B cell (primary cell): ENCODE results near the gene NUPR1. TPM values are rescaled to one million over a fixed set of nuclear protein-coding genes. Genes with fewer than 3 reads are reported as not detected.

Source experiments
- ATAC-seq: fragments of 200-7000 bp; cut with Tn5 transposase; one replicate; pipeline ENCODE4 v1.10.0; 2021; ENCODE audit warnings: low read depth, mild to moderate bottlenecking, moderate number of reproducible peaks, moderate library complexity
- CTCF ChIA-PET: fragments of 350-600 bp; sonication (Branson Sonifier 250); formaldehyde crosslinking; loops from one replicate; lab custom pipeline; 2021; ENCODE audit warnings: antibody characterized with exemption, inconsistent platforms; lab: Charles Lee
- POLR2A ChIA-PET: fragments of 350-600 bp; sonication (Branson Sonifier 250); formaldehyde crosslinking; loops from one replicate; lab custom pipeline; 2021; ENCODE audit warnings: antibody characterized with exemption; lab: Charles Lee
- DNase-seq: peaks from one replicate; pipeline ENCODE4 v3.0.0; 2013
- H2AFZ ChIP-seq: 2 replicates; pipeline ENCODE4 v1.6.1; 2012; ENCODE audit warnings: mild to moderate bottlenecking, low read depth, low read length; ENCODE audit not compliant: insufficient read depth, poor library complexity, severe bottlenecking
- H3K27ac ChIP-seq, 2 donors: 1 replicate in 1 of 2; 2 replicates in 1 of 2; pipeline ENCODE4 v1.5.1; 2012 to 2013; ENCODE audit warnings: low read length in 2 of 2, mild to moderate bottlenecking in 2 of 2, moderate library complexity in 1 of 2
- H3K27me3 ChIP-seq, 4 experiments: fragments of 200-600 bp in 1 of 4; sonication (generic) in 1 of 4; replicated peaks in 1 of 4; 1 replicate in 2 of 4; 2 replicates in 2 of 4; pipeline versions ENCODE4 v1.6.1 to v1.7.0; 2013 to 2016; ENCODE audit warnings: low read length in 3 of 4, mild to moderate bottlenecking in 2 of 4, mixed read lengths in 1 of 4, moderate library complexity in 1 of 4; ENCODE audit not compliant: insufficient read depth in 4 of 4, control insufficient read depth in 3 of 4; ENCODE audit errors: control extremely low read depth in 1 of 4
- H3K36me3 ChIP-seq, 2 experiments: replicated peaks in 1 of 2; 1 replicate in 1 of 2; 2 replicates in 1 of 2; pipeline versions ENCODE4 v1.6.1 to v1.7.1; 2013; ENCODE audit warnings: low read length in 1 of 2; ENCODE audit not compliant: insufficient read depth in 2 of 2, control insufficient read depth in 1 of 2; ENCODE audit errors: control extremely low read depth in 1 of 2, extremely low read depth in 1 of 2
- H3K4me1 ChIP-seq, 2 donors: fragments of 200-600 bp in 1 of 2; sonication (generic) in 1 of 2; 1 replicate in 1 of 2; 2 replicates in 1 of 2; pipeline versions ENCODE4 v1.5.1 to v1.6.1; 2013 to 2017; ENCODE audit warnings: low read length in 2 of 2; ENCODE audit not compliant: control insufficient read depth in 2 of 2, insufficient read depth in 2 of 2
- H3K4me2 ChIP-seq: replicated peaks from 2 replicates; pipeline ENCODE3; 2012; ENCODE audit warnings: mild to moderate bottlenecking, low read depth, low read length; ENCODE audit not compliant: poor library complexity, severe bottlenecking
- H3K4me3 ChIP-seq, 5 experiments: fragments of 200-600 bp in 1 of 5; sonication (generic) in 1 of 5; 1 replicate in 3 of 5; 2 replicates in 2 of 5; pipeline versions ENCODE4 v1.5.1 to v1.7.0; 2011 to 2016; ENCODE audit warnings: low read length in 4 of 5, mild to moderate bottlenecking in 4 of 5, low read depth in 2 of 5, control low read depth in 1 of 5, moderate library complexity in 1 of 5; ENCODE audit not compliant: insufficient read depth in 1 of 5; ENCODE audit errors: control extremely low read depth in 1 of 5, extremely low read depth in 1 of 5
- H3K79me2 ChIP-seq: fragments of 200-600 bp; sonication (generic); one replicate; pipeline ENCODE4 v1.6.0; 2016; ENCODE audit warnings: low read length; ENCODE audit not compliant: control insufficient read depth, insufficient read depth
- H3K9ac ChIP-seq: fragments of 200-600 bp; sonication (generic); 2 replicates; pipeline ENCODE4 v1.6.1; 2017; ENCODE audit warnings: mild to moderate bottlenecking, low read length, moderate library complexity
- H3K9me3 ChIP-seq, 3 donors: one replicate each; pipeline versions ENCODE4 v1.6.1 to v1.7.1; 2013; ENCODE audit warnings: low read length in 2 of 3; ENCODE audit not compliant: control insufficient read depth in 2 of 3, insufficient read depth in 1 of 3; ENCODE audit errors: control extremely low read depth in 1 of 3
- H4K20me1 ChIP-seq: 2 replicates; pipeline ENCODE4 v1.6.0; 2012; ENCODE audit warnings: mild to moderate bottlenecking, low read length; ENCODE audit not compliant: insufficient read depth, control insufficient read depth, poor library complexity, severe bottlenecking
- H3K27ac Mint-ChIP-seq: one replicate; pipeline ENCODE4 v1.8.0; 2021; ENCODE audit warnings: mixed read lengths
- H3K27me3 Mint-ChIP-seq: one replicate; pipeline ENCODE4 v1.8.0; 2021; ENCODE audit warnings: mixed read lengths
- H3K4me1 Mint-ChIP-seq: one replicate; pipeline ENCODE4 v1.8.0; 2021; ENCODE audit warnings: mixed read lengths
- H3K4me3 Mint-ChIP-seq: one replicate; pipeline ENCODE4 v1.8.0; 2021; ENCODE audit warnings: mixed read lengths
- H3K9me3 Mint-ChIP-seq: one replicate; pipeline ENCODE4 v1.8.0; 2022; ENCODE audit warnings: mixed read lengths; ENCODE audit not compliant: insufficient read depth
- CTCF ChIP-seq: fragments of 200-600 bp; IDR thresholded peaks from one replicate; pipeline ENCODE4 v1.8.0; 2022; ENCODE audit warnings: antibody characterized with exemption, mild to moderate bottlenecking
- EZH2 ChIP-seq: IDR thresholded peaks from 2 replicates; pipeline ENCODE4 v1.6.1; 2012; ENCODE audit warnings: borderline replicate concordance, low read depth, mild to moderate bottlenecking, moderate library complexity, low read length; ENCODE audit not compliant: insufficient read depth, poor library complexity, severe bottlenecking
- WGBS: methylation state at CpG from one replicate; pipeline ENCODE4 v1.1.5; 2013; ENCODE audit warnings: missing lambda C conversion rate; ENCODE audit not compliant: insufficient coverage; 5-methylcytosine and 5-hydroxymethylcytosine counted together
- intact Hi-C: fragments of 100-400 bp; cut with micrococcal nuclease; formaldehyde crosslinking; loops from one replicate; pipeline ENCODE4 v1.10.0; 2022
- polyA plus RNA-seq: library from polyadenylated mRNA; depleted of rRNA; stranded (reverse); fragments of >200 nt; gene quantifications from 2 replicates; pipeline ENCODE4 v1.2.3, GENCODE V29; 2012
- total RNA-seq, 2 donors: library from RNA; stranded (reverse); fragments of 120-200 nt in 1 of 2; gene quantifications; 1 replicate in 1 of 2; 2 replicates in 1 of 2; pipeline versions ENCODE4 v1.2.3 to v1.2.4, GENCODE V29; 2013 to 2022

The NUPR1 gene
- total and polyA plus RNA-seq, 2 donors (not counting 1 experiment from before 2014, with no cell fraction given) = not detected

DNA sequence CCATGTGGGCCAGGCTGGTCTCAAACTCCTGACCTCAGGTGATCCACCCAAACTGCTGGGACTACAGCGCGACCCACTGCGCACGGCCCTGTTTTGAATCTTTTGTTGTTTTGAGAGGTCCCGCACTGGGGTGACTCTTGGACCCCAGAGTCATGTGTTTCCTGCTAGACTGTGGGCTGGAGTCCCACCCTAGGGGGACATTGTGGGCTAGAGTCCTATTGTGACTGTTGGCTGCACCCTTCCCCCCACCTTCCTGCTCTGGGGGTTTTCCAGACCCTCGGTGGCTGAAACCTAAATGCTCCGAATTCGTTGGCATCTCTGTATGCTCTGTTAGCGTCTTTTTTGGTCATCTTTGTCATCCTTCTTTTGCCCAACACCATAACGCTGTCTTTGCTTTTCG is 16.0 kb downstream of the NUPR1 start:
- Mint-ChIP-seq H3K27ac (no peak overlapping the region), H3K4me3 (no peak overlapping the region), H3K9me3 (no peaks in the 10 kb centered on the region), H3K4me1 (peaks cover 7% of the 10 kb centered on the region), H3K27me3 (peaks cover 8% of the 10 kb centered on the region)
- Histone ChIP-seq H3K27ac (no peak overlapping the region), H3K36me3 (no peaks in the 10 kb centered on the region), H3K79me2 (no peaks in the 10 kb centered on the region), H3K4me3 (no peak overlapping the region), H3K27me3 (no peaks in the 10 kb centered on the region), H3K4me1 (no peaks in the 10 kb centered on the region), H3K4me2 (no peak overlapping the region), H2AFZ (no peak overlapping the region), H3K9ac (no peak overlapping the region), H3K9me3 (no peaks in the 10 kb centered on the region), H4K20me1 (no peaks in the 10 kb centered on the region)
- ATAC-seq = no peak
- ChIA-PET CTCF (interaction anchor here (0.9 kb wide), 1 partner anchor 9 kb away, joined by 4 read pairs; no protein-coding TSS in a partner anchor), POLR2A (no interaction called here)
- TF ChIP-seq EZH2 = no peak
- TF ChIP-seq CTCF = no peak
- 70% methylated on average over 11 of the region's 11 CpGs for WGBS
- intact Hi-C loops = no loop called here
- DNase-seq = no peak

GRCh38 chr16:28521436-28521835 is 17.3 kb downstream of the NUPR1 start:
- Histone ChIP-seq H3K4me2 (no peak overlapping the region), H3K27me3 (no peaks in the 10 kb centered on the region), H3K36me3 (no peaks in the 10 kb centered on the region), H3K4me1 (no peaks in the 10 kb centered on the region), H3K79me2 (no peaks in the 10 kb centered on the region), H3K27ac (no peak overlapping the region), H3K4me3 (no peak overlapping the region), H4K20me1 (no peaks in the 10 kb centered on the region), H3K9ac (no peak overlapping the region), H3K9me3 (no peaks in the 10 kb centered on the region), H2AFZ (no peak overlapping the region)
- 76% methylated on average over 6 of the region's 6 CpGs for WGBS
- H3K4me1 Mint-ChIP-seq = peaks cover 10% of the 10 kb centered on the region
- ChIA-PET POLR2A (no interaction called here), CTCF (interaction anchor here (0.8 kb wide), 1 partner anchor 19 kb away, joined by 3 read pairs; no protein-coding TSS in a partner anchor)
- H3K27ac Mint-ChIP-seq = no peak overlapping the region
- peaks cover 11% of the 10 kb centered on the region for H3K27me3 Mint-ChIP-seq
- DNase-seq (no peak), ATAC-seq (no peak)
- intact Hi-C loops = no loop called here
- H3K4me3 Mint-ChIP-seq = no peak overlapping the region
- TF ChIP-seq EZH2 (no peak), CTCF (no peak)
- H3K9me3 Mint-ChIP-seq = no peaks in the 10 kb centered on the region
